Esophagus squamous epithelium (tissue), 5 donors: ENCODE results near the gene GPER1. TPM values are rescaled to one million over a fixed set of nuclear protein-coding genes. Genes with fewer than 3 reads are reported as not detected.

Experiments used
- DNase-seq: peaks from one replicate; lab custom pipeline; 2025; lab: John Stamatoyannopoulos, UW
- H3K27ac ChIP-seq, 4 donors: fragments of 200-600 bp; sonication (generic); one replicate each; pipeline ENCODE4 v1.5.1; 2016 to 2019; ENCODE audit warnings: mild to moderate bottlenecking in 1 of 4
- H3K27me3 ChIP-seq, 4 donors: fragments of 200-600 bp; sonication (generic); 1 replicate in 3 of 4; 2 replicates in 1 of 4; pipeline versions ENCODE4 v1.5.1 to v1.6.0; 2017 to 2021; ENCODE audit warnings: antibody characterized with exemption in 1 of 4
- H3K36me3 ChIP-seq, 3 donors: fragments of 200-600 bp; sonication (generic); one replicate each; pipeline ENCODE4 v1.5.1; 2016 to 2019
- H3K4me1 ChIP-seq, 3 donors: fragments of 200-600 bp; sonication (generic); one replicate each; pipeline ENCODE4 v1.5.1; 2017 to 2019
- H3K4me3 ChIP-seq, 4 donors: fragments of 200-600 bp; sonication (generic); 1 replicate in 3 of 4; 2 replicates in 1 of 4; pipeline ENCODE4 v1.5.1; 2016 to 2019; ENCODE audit warnings: mild to moderate bottlenecking in 2 of 4, moderate library complexity in 1 of 4
- H3K9me3 ChIP-seq, 3 donors: fragments of 200-600 bp; sonication (generic); one replicate each; pipeline ENCODE4 v1.5.1; 2016 to 2019
- CTCF ChIP-seq, 6 experiments: fragments of 450-650 bp in 4 of 6; fragments of 200-600 bp in 2 of 6; sonication (generic) in 2 of 6; IDR thresholded peaks; one replicate each; pipeline ENCODE4 v1.5.1; 2016 to 2019; ENCODE audit warnings: antibody characterized with exemption in 6 of 6, mild to moderate bottlenecking in 4 of 6, moderate library complexity in 4 of 6
- POLR2A ChIP-seq, 4 donors: fragments of 450-650 bp; IDR thresholded peaks; one replicate each; pipeline ENCODE4 v1.6.1; 2017; ENCODE audit warnings: antibody characterized with exemption in 4 of 4, mild to moderate bottlenecking in 4 of 4, moderate library complexity in 3 of 4
- WGBS, 2 donors: methylation state at CpG; one replicate each; pipeline ENCODE4 v1.1.5; 2018; 5-methylcytosine and 5-hydroxymethylcytosine counted together
- intact Hi-C: fragments of 100-400 bp; cut with DNase I; formaldehyde crosslinking; loops from one replicate; pipeline ENCODE4 v1.15.0; 2022
- total RNA-seq, 4 donors: library from RNA; depleted of rRNA; stranded (reverse); fragments of >200 nt; gene quantifications; one replicate each; pipeline ENCODE4 v1.1.0, GENCODE V29; 2016
- donor health status: DM: yes; HTN: yes; CAD: no.

Gene GPER1
- total RNA-seq, 4 donors from 2014 or later: 0.87 to 2.3 (median 1.5) TPM

- no peaks in the 10 kb centered on the region for H3K36me3 ChIP-seq
- H3K4me3 ChIP-seq: no peak overlapping the region
- H3K4me1 ChIP-seq: peaks cover 7 to 53% (median 10%) of the 10 kb centered on the region in 3 donors
- intact Hi-C loops: no loop called here
- TF ChIP-seq CTCF (IDR thresholded peaks at IDR 0.05) (no peak), POLR2A (IDR thresholded peaks at IDR 0.05) (no peak)
- DNase-seq: no peak
- H3K27ac ChIP-seq: no peak overlapping the region
- no peaks in the 10 kb centered on the region for H3K27me3 ChIP-seq
- no peaks in the 10 kb centered on the region for H3K9me3 ChIP-seq
- 86 to 97% methylated on average over 10 to 14 of the region's 20 CpGs for WGBS, 2 donors
These were observed 6.6 kb upstream of the GPER1 start for GRCh38 chr7:1081336-1081735.

- WGBS, 2 donors: 60 to 86% methylated on average over 4 to 15 of the region's 31 CpGs
- no peaks in the 10 kb centered on the region for H3K27me3 ChIP-seq
- DNase-seq: no peak
- H3K9me3 ChIP-seq: no peaks in the 10 kb centered on the region
- no peak overlapping the region for H3K27ac ChIP-seq
- peaks cover 6 to 53% (median 10%) of the 10 kb centered on the region in 3 donors for H3K4me1 ChIP-seq
- no peak overlapping the region for H3K4me3 ChIP-seq
- H3K36me3 ChIP-seq: no peaks in the 10 kb centered on the region
- TF ChIP-seq POLR2A (IDR thresholded peaks at IDR 0.05) (no peak), CTCF (IDR thresholded peaks at IDR 0.05) (no peak)
- intact Hi-C loops: no loop called here
These were observed 5.9 kb upstream of the GPER1 start for GRCh38 chr7:1081931-1082401.

GRCh38 chr7:1083729-1084657 is 3.9 kb upstream of the GPER1 start:
- DNase-seq: no peak
- peaks cover 19 to 67% (median 28%) of the 10 kb centered on the region in 3 donors for H3K4me1 ChIP-seq
- no peak for TF ChIP-seq POLR2A (IDR thresholded peaks at IDR 0.05)
- no peak for TF ChIP-seq CTCF (IDR thresholded peaks at IDR 0.05)
- WGBS, 2 donors: 78 to 83% methylated on average over 18 to 21 of the region's 45 CpGs
- no peaks in the 10 kb centered on the region for H3K9me3 ChIP-seq
- peak overlapping the region in 2 of 4 donors; percentile 34 to 44 for H3K27ac ChIP-seq
- H3K36me3 ChIP-seq: no peaks in the 10 kb centered on the region
- H3K4me3 ChIP-seq: no peak overlapping the region
- no peaks in the 10 kb centered on the region for H3K27me3 ChIP-seq
- intact Hi-C loops: no loop called here

- DNase-seq: no peak
- H3K4me1 ChIP-seq: peaks cover 19 to 70% (median 28%) of the 10 kb centered on the region in 3 donors
- 87 to 98% methylated on average over 8 to 10 of the region's 10 CpGs for WGBS, 2 donors
- H3K36me3 ChIP-seq: no peaks in the 10 kb centered on the region
- no peaks in the 10 kb centered on the region for H3K27me3 ChIP-seq
- H3K27ac ChIP-seq: no peak overlapping the region
- H3K4me3 ChIP-seq: no peak overlapping the region
- TF ChIP-seq CTCF (IDR thresholded peaks at IDR 0.05) (no peak), POLR2A (IDR thresholded peaks at IDR 0.05) (no peak)
- intact Hi-C loops: no loop called here
- H3K9me3 ChIP-seq: no peaks in the 10 kb centered on the region
These were observed 2.6 kb upstream of the GPER1 start for GRCh38 chr7:1085266-1085665.

- intact Hi-C loops: no loop called here
- no peak overlapping the region for H3K4me3 ChIP-seq
- H3K36me3 ChIP-seq: peaks cover 0 to under 1% (median 0%) of the 10 kb centered on the region in 3 donors
- 77 to 91% methylated on average over 6 to 11 of the region's 11 CpGs for WGBS, 2 donors
- H3K27me3 ChIP-seq: no peaks in the 10 kb centered on the region
- no peaks in the 10 kb centered on the region for H3K9me3 ChIP-seq
- TF ChIP-seq POLR2A (IDR thresholded peaks at IDR 0.05) (no peak), CTCF (IDR thresholded peaks at IDR 0.05) (no peak)
- peaks cover 19 to 70% (median 28%) of the 10 kb centered on the region in 3 donors for H3K4me1 ChIP-seq
- DNase-seq: no peak
- H3K27ac ChIP-seq: peak overlapping the region in 1 of 4 donors; percentile 54
These were observed 1.9 kb upstream of the GPER1 start for GRCh38 chr7:1085910-1086421.
